OCI-LY3 (cell line): ENCODE results near the gene MYO16.

Experiments
- CTCF ChIP-seq: fragments of 200-600, 300-600 bp; sonication (generic); IDR thresholded peaks from 2 replicates; pipeline ENCODE4 v1.5.1; 2014; ENCODE audit warnings: antibody characterized with exemption, low read length, low read depth
- EZH2phosphoT487 ChIP-seq: fragments of 200-600 bp; shearing (Covaris generic); IDR thresholded peaks from 2 replicates; pipeline ENCODE4 v1.6.1; 2018; ENCODE audit warnings: antibody characterized with exemption, mixed run types, low read depth

- TF ChIP-seq CTCF (no peak), EZH2phosphoT487 (no peak)
Measured at GRCh38 chr13:108645376-108645775, 16.0 kb downstream of the MYO16 start.
